Kidney epithelial cell (primary cell): ENCODE results near the gene DPCD. TPM values are rescaled to one million over a fixed set of nuclear protein-coding genes. Genes with fewer than 3 reads are reported as not detected.

Experiments
- DNase-seq: peaks from one replicate; pipeline ENCODE4 v3.0.0-alpha.2; 2010; ENCODE audit warnings: low read depth
- H3K27me3 ChIP-seq: 2 replicates; pipeline ENCODE4 v1.6.0; 2011; ENCODE audit warnings: low read length; ENCODE audit not compliant: control insufficient read depth, insufficient read depth
- H3K36me3 ChIP-seq: 2 replicates; pipeline ENCODE4 v1.5.1; 2011; ENCODE audit warnings: low read length; ENCODE audit not compliant: control insufficient read depth, insufficient read depth
- H3K4me3 ChIP-seq: 2 replicates; pipeline ENCODE4 v1.5.1; 2011; ENCODE audit warnings: low read depth, mild to moderate bottlenecking, control low read depth, low read length
- CTCF ChIP-seq: IDR thresholded peaks from 2 replicates; pipeline ENCODE4 v1.5.1; 2011; ENCODE audit warnings: mild to moderate bottlenecking, moderate library complexity, low read length, control low read depth, inconsistent platforms; ENCODE audit not compliant: insufficient read depth, poor library complexity, severe bottlenecking
- total RNA-seq: library from RNA; depleted of rRNA; stranded (reverse); fragments of >200 nt; gene quantifications from 2 replicates; pipeline ENCODE4 v1.2.3, GENCODE V29; 2015

The DPCD gene
- total RNA-seq, 1 donor from 2014 or later, result 51.4 TPM

- H3K27me3 ChIP-seq, result no peaks in the 10 kb centered on the region
- DNase-seq, result no peak
- H3K36me3 ChIP-seq, result no peaks in the 10 kb centered on the region
- no peak overlapping the region for H3K4me3 ChIP-seq
- no peak for TF ChIP-seq CTCF
These were observed 7.7 kb downstream of the DPCD start for GRCh38 chr10:101595591-101596433.

GRCh38 chr10:101597091-101597900, 9.2 kb downstream of the DPCD start:
- H3K36me3 ChIP-seq, result no peaks in the 10 kb centered on the region
- H3K4me3 ChIP-seq, result no peak overlapping the region
- no peak for TF ChIP-seq CTCF
- DNase-seq, result no peak
- no peaks in the 10 kb centered on the region for H3K27me3 ChIP-seq

GRCh38 chr10:101601541-101601940, 13.4 kb downstream of the DPCD start:
- no peak overlapping the region for H3K4me3 ChIP-seq
- no peak for TF ChIP-seq CTCF
- H3K36me3 ChIP-seq, result no peaks in the 10 kb centered on the region
- DNase-seq, result no peak
- H3K27me3 ChIP-seq, result no peaks in the 10 kb centered on the region

- Histone ChIP-seq H3K4me3 (no peak overlapping the region), H3K27me3 (no peaks in the 10 kb centered on the region), H3K36me3 (no peaks in the 10 kb centered on the region)
- DNase-seq, result no peak
- peak; percentile 90 for TF ChIP-seq CTCF
These were observed 14.8 kb downstream of the DPCD start for GRCh38 chr10:101602761-101603398.

GRCh38 chr10:101607124-101607523, 19.0 kb downstream of the DPCD start:
- Histone ChIP-seq H3K4me3 (no peak overlapping the region), H3K36me3 (no peaks in the 10 kb centered on the region), H3K27me3 (no peaks in the 10 kb centered on the region)
- no peak for TF ChIP-seq CTCF
- DNase-seq, result no peak
